ENCODE measurements around the gene PIEZO2.
A peak's percentile ranks its signal among the peaks of the same experiment; 100 is the strongest.
"Not testable (repeated sequence)": the region's sequence is repeated elsewhere in the genome, so short reads cannot be mapped to it uniquely, and the experiment has no call there.

The PIEZO2 gene

GRCh38 chr18:11146947-11147345, 2.4 kb downstream of the PIEZO2 start:
- no peak for TF ChIP-seq JUND (IDR thresholded peaks at IDR 0.05; ENCODE audit: low read depth)
- in situ Hi-C loops (cut with HindIII; ENCODE audit: low pct_unique_long_range_greater_than_20kb, low sequenced_read_pairs), result no loop called here
- DNase-seq (ENCODE audit: low read depth in 1 of 2, low spot score in 1 of 2), result no peak

DNA sequence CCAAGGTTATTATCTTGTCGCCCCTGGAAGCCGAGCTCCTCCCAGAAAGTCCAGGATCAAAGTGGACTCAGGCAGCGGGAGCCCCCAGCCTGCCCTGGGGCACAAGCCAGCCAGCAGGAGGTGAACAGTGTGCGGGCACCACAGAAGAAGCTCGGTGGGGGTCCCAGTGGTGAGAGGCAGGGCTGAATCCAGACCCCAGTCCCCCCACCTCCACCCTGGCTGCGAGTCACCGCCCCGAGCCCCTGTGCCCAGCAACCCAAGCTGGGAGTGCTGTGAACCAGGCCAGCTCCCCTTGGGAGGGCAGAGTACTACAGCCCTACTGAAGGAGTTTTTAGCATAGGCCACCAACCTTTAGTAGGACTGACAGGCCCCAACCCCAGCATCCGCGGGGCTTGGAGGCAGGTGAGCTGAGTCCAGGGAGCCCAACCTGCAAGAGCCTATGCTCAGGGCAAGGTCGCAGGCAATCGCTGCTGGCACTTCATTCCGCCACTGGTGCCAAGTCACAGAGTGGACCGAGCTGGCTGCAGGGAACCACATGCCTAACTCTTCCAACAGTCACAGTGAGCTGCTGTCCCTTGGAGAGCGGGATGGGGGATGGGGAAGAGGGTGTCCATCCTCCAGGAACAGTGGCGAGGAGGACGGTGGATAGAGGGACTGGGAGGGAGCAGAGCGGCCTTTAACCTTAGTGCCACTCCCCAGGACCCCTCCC, 3.0 kb downstream of the PIEZO2 start:
- no peak for DNase-seq (ENCODE audit: low read depth in 1 of 2, low spot score in 1 of 2)
- in situ Hi-C loops (cut with HindIII; ENCODE audit: low pct_unique_long_range_greater_than_20kb, low sequenced_read_pairs), result no loop called here
- no peak for TF ChIP-seq JUND (IDR thresholded peaks at IDR 0.05; ENCODE audit: low read depth)

GRCh38 chr18:11145413-11146191, 3.8 kb downstream of the PIEZO2 start:
- in situ Hi-C loops (cut with HindIII; ENCODE audit: low pct_unique_long_range_greater_than_20kb, low sequenced_read_pairs), result no loop called here
- TF ChIP-seq JUND (IDR thresholded peaks at IDR 0.05; ENCODE audit: low read depth), result no peak
- DNase-seq (ENCODE audit: low read depth in 1 of 2, low spot score in 1 of 2), result no peak

- no peak for DNase-seq (ENCODE audit: low read depth in 1 of 2, low spot score in 1 of 2)
- in situ Hi-C loops (cut with HindIII; ENCODE audit: low pct_unique_long_range_greater_than_20kb, low sequenced_read_pairs), result no loop called here
These were observed 12.0 kb downstream of the PIEZO2 start for GRCh38 chr18:11137400-11137799.

DNA sequence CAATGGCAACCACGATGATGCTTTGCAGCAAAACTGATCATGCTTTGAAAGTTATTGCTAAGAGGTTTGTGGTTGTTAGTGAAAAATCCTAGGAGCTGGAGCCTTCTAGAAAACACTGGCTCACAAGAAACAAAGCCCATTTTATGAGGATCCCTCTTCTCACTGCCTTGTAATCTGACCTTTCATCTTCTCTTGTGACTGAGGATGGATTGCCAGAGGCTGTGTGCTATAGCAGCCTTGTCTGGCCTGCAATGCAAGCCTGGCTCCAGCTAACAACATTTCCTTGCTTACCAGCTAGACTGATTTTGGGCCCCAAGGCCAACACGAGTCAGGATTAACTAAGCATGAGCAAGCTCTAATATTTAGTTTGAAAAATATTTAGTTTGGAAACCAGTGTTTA, 13.1 kb downstream of the PIEZO2 start:
- DNase-seq (ENCODE audit: low read depth in 1 of 2, low spot score in 1 of 2), result peak in 1 of 2 experiments; percentile 53
- in situ Hi-C loops (cut with HindIII; ENCODE audit: low pct_unique_long_range_greater_than_20kb, low sequenced_read_pairs), result no loop called here
- TF ChIP-seq JUND (IDR thresholded peaks at IDR 0.05; ENCODE audit: low read depth), result no peak

More at GRCh38 chr18:11137400-11137799, 12.0 kb downstream of the PIEZO2 start:
- no peak for TF ChIP-seq JUND (IDR thresholded peaks at IDR 0.05; ENCODE audit: low read depth)

DNA sequence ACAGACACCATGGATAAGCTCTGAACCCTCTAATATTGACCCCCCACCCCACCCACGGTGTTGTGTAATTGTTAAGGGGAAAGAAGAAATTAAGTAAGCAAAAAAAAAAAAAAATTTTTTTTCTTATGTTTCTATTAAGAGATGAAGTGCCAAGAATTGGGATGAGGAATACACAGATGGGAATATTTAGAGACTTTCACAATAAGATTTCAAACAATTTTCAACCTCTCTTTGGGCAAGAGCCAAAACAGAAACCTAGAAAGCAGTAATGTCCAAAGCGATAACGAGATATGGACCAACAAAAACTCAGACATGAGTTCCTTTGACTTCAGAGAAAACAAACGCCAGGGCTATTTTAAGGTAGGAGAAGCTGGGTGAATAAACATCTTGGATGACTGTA, 14.4 kb downstream of the PIEZO2 start:
- no peak for TF ChIP-seq JUND (IDR thresholded peaks at IDR 0.05; ENCODE audit: low read depth)
- in situ Hi-C loops (cut with HindIII; ENCODE audit: low pct_unique_long_range_greater_than_20kb, low sequenced_read_pairs), result no loop called here
- DNase-seq (ENCODE audit: low read depth in 1 of 2, low spot score in 1 of 2), result no peak

DNA sequence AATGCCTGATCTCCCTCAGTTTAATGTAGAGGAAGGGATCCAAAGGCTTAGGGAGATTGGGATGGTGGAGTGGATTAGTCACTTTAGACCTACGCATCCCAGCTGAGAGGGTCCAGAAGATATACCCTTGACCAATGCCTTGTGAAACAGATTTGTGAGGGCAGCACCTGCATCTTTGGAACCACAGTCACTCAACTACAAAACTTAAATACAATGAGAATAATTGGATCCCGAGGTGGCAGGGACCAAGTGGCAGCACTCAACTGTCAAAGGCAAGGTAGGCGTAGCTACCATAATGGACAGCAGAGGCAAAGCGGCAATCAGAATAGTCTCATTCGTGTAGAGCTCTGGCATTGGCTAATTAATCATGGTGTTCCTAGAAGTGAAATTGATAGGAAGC, 20.3 kb downstream of the PIEZO2 start:
- in situ Hi-C loops (cut with HindIII; ENCODE audit: low pct_unique_long_range_greater_than_20kb, low sequenced_read_pairs); DNase-seq (ENCODE audit: low read depth in 1 of 2, low spot score in 1 of 2): not testable (repeated sequence)

GRCh38 chr18:11125492-11126315, 23.7 kb downstream of the PIEZO2 start:
- in situ Hi-C loops (cut with HindIII; ENCODE audit: low pct_unique_long_range_greater_than_20kb, low sequenced_read_pairs), result no loop called here
- TF ChIP-seq JUND (IDR thresholded peaks at IDR 0.05; ENCODE audit: low read depth), result no peak

DNA sequence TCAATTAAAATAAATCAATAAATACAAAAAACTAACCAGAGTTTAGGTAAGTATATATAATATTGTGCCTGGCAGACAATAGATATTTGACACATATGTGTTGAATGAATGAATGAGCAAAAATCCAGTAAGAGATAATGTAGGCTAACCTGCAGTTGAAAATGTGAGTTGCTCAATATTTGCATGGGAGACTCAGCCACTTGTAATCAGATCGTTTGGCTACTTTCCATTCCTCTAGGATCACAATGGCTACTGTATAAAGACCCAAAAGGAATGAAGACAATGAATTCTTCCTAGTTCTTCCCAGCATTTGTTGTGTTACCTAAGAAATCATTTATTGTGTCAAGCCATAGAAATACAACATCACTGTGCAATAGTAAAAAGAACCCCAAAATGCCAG, 25.3 kb downstream of the PIEZO2 start:
- no peak for TF ChIP-seq JUND (IDR thresholded peaks at IDR 0.05; ENCODE audit: low read depth)
- in situ Hi-C loops (cut with HindIII; ENCODE audit: low pct_unique_long_range_greater_than_20kb, low sequenced_read_pairs), result no loop called here
- no peak for DNase-seq (ENCODE audit: low read depth in 1 of 2, low spot score in 1 of 2)

More at GRCh38 chr18:11125492-11126315, 23.7 kb downstream of the PIEZO2 start:
- DNase-seq (ENCODE audit: low read depth in 1 of 2, low spot score in 1 of 2), result no peak

DNA sequence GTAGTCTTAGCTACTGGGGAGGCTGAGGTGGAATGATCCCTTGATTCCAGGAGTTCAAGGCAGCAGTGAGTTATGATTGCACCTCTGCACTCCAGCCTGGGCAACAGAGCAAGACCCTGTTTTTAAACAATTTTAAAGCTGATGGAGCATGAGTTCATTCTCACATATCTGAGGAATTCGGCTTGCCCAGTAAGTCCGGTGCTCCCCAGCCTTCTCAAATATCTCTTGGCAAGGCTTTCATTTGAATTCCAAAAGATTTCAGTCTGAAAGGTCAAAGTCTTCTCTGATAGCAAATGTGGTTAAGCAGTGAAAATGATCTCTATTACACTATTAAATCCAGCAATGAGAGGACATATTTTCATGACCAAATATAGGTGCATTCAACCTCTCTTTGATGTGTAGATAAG, 27.9 kb downstream of the PIEZO2 start:
- TF ChIP-seq JUND (IDR thresholded peaks at IDR 0.05; ENCODE audit: low read depth), result no peak
- in situ Hi-C loops (cut with HindIII; ENCODE audit: low pct_unique_long_range_greater_than_20kb, low sequenced_read_pairs), result no loop called here

GRCh38 chr18:11119959-11120587, 29.3 kb downstream of the PIEZO2 start:
- no peak for DNase-seq (ENCODE audit: low read depth in 1 of 2, low spot score in 1 of 2)
- in situ Hi-C loops (cut with HindIII; ENCODE audit: low pct_unique_long_range_greater_than_20kb, low sequenced_read_pairs), result no loop called here
- no peak for TF ChIP-seq JUND (IDR thresholded peaks at IDR 0.05; ENCODE audit: low read depth)

More for the DNA sequence above, 27.9 kb downstream of the PIEZO2 start:
- no peak for DNase-seq (ENCODE audit: low read depth in 1 of 2, low spot score in 1 of 2)

- DNase-seq (ENCODE audit: low read depth in 1 of 2, low spot score in 1 of 2), result no peak
- TF ChIP-seq JUND (IDR thresholded peaks at IDR 0.05; ENCODE audit: low read depth), result no peak
- in situ Hi-C loops (cut with HindIII; ENCODE audit: low pct_unique_long_range_greater_than_20kb, low sequenced_read_pairs), result no loop called here
These were observed 29.8 kb downstream of the PIEZO2 start for GRCh38 chr18:11119550-11119949.
